ENCODE data around the gene CHD1L.
"Not testable (repeated sequence)": the region's sequence is repeated elsewhere in the genome, so short reads cannot be mapped to it uniquely, and the experiment has no call there.

The CHD1L gene

DNA sequence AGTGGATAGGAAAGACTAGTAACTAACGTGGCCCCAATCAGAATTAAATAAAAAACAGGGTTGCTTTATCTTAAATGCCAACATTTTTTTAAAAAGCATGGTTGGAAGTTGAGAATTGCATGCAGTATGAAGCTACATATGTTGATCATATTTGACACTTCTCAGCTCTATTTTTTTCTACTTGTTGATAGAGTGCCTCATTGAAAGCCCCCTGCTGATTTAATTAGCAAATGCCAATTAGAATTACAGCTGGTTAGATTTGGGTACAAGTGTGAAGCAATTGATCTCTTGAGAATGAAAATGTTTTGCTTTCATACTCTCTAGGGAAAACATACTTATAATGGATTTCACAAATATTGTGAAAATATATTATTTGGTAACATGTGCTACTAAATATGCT lies 40.5 kb downstream of the CHD1L start:
- no peak for FAIRE-seq
- DNase-seq (ENCODE audit: insufficient read length), result no peak
- TF ChIP-seq POLR2AphosphoS5 (IDR thresholded peaks at IDR 0.05; ENCODE audit: low read depth, low read length), result no peak
- TF ChIP-seq TAF1 (IDR thresholded peaks at IDR 0.05; ENCODE audit: borderline replicate concordance, low read depth, low read length), result no peak
- TF ChIP-seq POLR2A (IDR thresholded peaks at IDR 0.05; ENCODE audit: low read depth, low read length), result no peak

DNA sequence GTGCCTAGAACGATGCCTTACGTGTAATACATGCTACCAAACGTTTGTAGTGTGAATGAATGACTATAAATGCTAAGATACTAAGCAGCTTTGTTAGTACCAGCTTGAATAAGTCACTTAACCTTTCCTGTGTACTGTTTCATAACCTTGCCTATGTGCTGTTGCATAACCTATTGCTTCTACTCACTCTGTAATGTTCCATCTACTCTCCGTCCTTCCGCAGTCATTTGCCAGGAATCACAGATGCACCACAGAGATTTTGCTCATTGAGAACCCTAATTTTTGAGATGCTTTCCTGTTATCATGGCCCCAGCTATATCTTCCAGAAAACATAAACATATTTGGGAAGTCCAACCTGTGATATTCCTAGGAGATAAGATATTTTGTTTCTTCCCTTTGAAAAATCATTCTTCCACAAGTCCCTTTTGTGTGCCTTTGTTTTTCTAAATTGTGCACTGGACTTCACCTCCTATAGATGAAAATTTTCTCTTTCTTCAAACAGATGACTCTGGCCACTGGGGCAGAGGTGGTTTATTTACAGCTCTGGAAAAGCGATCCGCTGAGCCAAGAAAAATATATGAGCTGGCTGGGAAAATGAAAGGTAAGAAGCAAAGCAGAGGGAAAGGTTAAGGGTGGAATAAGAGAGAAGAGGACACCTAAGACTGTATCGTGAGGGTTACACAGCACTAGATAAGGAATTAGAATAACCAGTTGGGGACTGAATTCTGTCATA lies 44.8 kb downstream of the CHD1L start:
- no peak for TF ChIP-seq POLR2A (IDR thresholded peaks at IDR 0.05; ENCODE audit: low read depth, low read length)
- no peak for TF ChIP-seq TAF1 (IDR thresholded peaks at IDR 0.05; ENCODE audit: borderline replicate concordance, low read depth, low read length)
- no peak for TF ChIP-seq POLR2AphosphoS5 (IDR thresholded peaks at IDR 0.05; ENCODE audit: low read depth, low read length)
- DNase-seq (ENCODE audit: insufficient read length) (no peak), FAIRE-seq (no peak)

DNA sequence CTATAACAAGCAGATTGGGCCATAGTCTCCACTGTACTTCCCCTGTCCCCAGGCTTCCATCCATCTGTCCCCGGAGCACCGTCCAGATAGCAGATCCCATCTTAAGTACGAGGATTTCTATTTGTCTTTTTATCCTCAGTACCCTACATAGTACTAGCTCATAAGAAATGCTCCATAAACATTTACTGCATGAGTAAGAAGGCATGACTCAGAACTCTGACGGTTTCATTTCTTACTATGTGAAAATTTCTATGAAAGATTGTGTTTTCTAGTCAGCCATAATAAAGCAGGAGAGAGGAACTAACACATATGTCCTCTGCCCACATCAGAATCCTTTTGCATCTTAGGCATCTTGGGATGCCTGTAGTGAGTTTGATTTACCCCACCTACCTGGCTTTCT lies 49.5 kb downstream of the CHD1L start:
- FAIRE-seq, result no peak

DNA sequence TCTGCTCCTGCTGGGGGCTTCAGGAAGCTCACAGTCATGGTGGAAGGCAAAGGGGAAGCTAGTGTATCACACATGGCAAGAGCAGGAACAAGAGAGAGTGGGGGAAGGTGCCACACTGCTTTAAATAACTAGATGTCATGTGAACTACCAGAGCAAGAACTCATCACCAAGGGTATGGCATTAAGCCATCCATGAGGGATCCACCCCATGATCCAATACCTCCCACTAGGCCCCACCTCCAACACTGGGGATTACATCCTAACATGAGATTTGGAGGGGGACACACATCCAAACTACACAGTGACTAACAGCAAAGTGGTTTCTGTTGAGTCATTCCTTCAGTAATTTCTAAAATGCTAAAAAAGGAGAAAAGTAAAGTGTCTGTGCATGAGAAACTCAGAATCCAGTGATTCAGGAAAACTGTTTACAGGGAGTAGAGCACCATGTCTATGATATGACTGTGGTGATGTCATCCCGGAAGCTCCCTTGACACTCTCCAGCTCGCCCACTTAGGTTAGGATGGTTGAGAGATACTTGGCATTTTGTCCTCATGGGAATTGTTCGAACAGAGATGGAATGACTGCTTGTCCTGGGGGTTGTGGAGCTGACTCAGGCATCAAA lies 50.3 kb downstream of the CHD1L start:
- no peak for TF ChIP-seq TAF1 (IDR thresholded peaks at IDR 0.05; ENCODE audit: borderline replicate concordance, low read depth, low read length)
- no peak for FAIRE-seq
- DNase-seq (ENCODE audit: insufficient read length), result no peak

More for the DNA sequence above, 49.5 kb downstream of the CHD1L start:
- no peak for TF ChIP-seq POLR2A (IDR thresholded peaks at IDR 0.05; ENCODE audit: low read depth, low read length)
- no peak for TF ChIP-seq POLR2AphosphoS5 (IDR thresholded peaks at IDR 0.05; ENCODE audit: low read depth, low read length)
- TF ChIP-seq TAF1 (IDR thresholded peaks at IDR 0.05; ENCODE audit: borderline replicate concordance, low read depth, low read length), result no peak
- DNase-seq (ENCODE audit: insufficient read length), result no peak

DNA sequence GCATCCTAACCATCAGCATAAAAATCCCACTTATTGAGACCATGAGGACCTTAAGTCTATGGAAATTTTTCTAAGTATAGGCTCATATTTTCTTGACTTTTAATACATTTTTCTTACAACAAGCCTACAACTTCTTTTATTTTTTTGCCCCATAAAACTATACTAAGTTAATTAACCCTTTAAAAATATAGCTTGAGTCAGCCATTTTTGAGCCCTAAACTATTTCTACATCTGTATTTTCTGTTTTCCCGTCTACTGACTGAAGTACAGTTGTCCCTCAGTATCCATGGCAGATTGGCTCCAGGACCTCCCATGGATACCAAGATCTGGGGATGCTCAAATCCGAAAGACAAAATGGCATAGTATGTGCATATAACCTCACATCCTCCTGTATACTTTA lies 55.0 kb downstream of the CHD1L start:
- FAIRE-seq, result no peak
- DNase-seq (ENCODE audit: insufficient read length), result no peak
- TF ChIP-seq POLR2AphosphoS5 (IDR thresholded peaks at IDR 0.05; ENCODE audit: low read depth, low read length), result no peak
- no peak for TF ChIP-seq TAF1 (IDR thresholded peaks at IDR 0.05; ENCODE audit: borderline replicate concordance, low read depth, low read length)
- TF ChIP-seq POLR2A (IDR thresholded peaks at IDR 0.05; ENCODE audit: low read depth, low read length), result no peak

DNA sequence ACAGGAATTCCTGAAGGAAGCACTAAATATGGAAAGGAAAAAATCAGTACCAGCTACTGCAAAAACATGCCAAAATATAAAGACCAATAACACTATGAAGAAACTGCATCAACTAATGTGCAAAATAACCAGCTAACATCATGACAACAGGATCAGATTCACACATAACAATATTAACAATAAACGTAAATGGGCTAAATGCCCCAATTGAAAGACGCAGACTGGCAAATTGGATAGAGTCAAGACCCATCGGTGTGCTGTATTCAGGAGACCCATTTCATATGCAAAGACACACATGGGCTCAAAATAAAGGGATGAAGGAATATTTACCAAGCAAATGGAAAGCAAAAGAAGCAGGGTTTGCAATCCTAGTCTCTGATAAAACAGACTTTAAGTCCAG lies 63.3 kb downstream of the CHD1L start:
- FAIRE-seq; DNase-seq (ENCODE audit: insufficient read length): not testable (repeated sequence)

DNA sequence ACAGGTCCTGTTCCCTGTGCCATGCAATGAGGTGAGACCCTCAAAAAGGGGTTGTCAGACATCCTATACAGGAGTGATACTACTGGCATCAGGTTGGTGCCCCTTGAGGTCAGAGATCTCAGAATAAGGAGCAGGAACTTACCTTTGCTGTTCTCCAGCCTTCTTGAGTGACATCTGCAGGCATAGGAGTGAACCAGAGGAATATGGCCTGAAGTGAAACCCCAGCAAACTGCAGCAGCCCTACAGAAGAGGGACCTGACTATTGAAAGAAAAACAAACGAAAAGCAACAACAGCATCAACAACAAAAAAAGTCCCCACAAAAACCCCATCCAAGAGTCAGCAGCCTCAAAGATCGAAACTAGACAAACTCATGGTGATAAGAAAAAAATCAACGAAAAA lies 74.5 kb downstream of the CHD1L start:
- FAIRE-seq (no peak), DNase-seq (ENCODE audit: insufficient read length) (no peak)
- TF ChIP-seq POLR2AphosphoS5 (IDR thresholded peaks at IDR 0.05; ENCODE audit: low read depth, low read length) (no peak), POLR2A (IDR thresholded peaks at IDR 0.05; ENCODE audit: low read depth, low read length) (no peak), TAF1 (IDR thresholded peaks at IDR 0.05; ENCODE audit: borderline replicate concordance, low read depth, low read length) (no peak)

DNA sequence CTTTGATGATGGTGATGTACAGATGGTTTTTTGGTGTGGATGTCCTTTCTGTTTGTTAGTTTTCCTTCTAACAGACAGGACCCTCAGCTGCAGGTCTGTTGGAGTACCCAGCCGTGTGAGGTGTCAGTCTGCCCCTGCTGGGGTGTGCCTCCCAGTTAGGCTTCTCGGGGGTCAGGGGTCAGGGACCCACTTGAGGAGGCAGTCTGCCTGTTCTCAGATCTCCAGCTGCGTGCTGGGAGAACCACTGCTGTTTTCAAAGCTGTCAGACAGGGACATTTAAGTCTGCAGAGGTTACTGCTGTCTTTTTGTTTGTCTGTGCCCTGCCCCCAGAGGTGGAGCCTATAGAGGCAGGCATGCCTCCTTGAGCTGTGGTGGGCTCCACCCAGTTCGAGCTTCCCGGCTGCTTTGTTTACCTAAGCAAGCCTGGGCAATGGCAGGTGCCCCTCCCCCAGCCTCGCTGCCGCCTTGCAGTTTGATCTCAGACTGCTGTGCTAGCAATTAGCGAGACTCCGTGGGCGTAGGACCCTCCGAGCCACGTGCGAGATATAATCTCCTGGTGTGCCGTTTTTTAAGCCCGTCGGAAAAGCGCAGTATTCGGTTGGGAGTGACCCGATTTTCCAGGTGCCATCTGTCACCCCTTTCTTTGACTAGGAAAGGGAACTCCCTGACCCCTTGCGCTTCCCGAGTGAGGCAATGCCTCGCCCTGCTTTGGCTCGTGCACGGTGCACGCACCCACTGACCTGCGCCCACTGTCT lies 84.6 kb downstream of the CHD1L start:
- FAIRE-seq; DNase-seq (ENCODE audit: insufficient read length): not testable (repeated sequence)

DNA sequence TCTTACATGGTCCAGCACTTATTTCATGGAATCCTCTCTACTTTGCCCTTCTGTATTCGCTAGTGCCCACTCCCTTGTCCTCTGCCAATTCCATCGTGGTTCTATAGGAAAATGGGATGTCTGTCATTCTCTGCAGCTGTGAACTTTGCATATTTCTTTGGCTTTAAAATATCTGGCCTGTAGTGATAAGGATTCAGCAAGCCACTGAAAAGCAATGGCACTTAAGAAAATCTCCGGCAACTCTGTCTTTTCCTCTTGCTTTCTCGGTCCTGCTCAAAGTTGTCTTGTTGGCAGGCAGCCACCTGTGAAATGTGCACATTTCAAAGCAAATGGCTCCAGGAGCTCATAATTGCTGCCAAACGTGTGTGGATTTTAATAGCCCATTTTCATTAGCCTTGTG lies 91.8 kb downstream of the CHD1L start:
- no peak for FAIRE-seq
- TF ChIP-seq TAF1 (IDR thresholded peaks at IDR 0.05; ENCODE audit: borderline replicate concordance, low read depth, low read length), result no peak
- TF ChIP-seq POLR2AphosphoS5 (IDR thresholded peaks at IDR 0.05; ENCODE audit: low read depth, low read length), result no peak
- no peak for TF ChIP-seq POLR2A (IDR thresholded peaks at IDR 0.05; ENCODE audit: low read depth, low read length)
- DNase-seq (ENCODE audit: insufficient read length), result no peak

DNA sequence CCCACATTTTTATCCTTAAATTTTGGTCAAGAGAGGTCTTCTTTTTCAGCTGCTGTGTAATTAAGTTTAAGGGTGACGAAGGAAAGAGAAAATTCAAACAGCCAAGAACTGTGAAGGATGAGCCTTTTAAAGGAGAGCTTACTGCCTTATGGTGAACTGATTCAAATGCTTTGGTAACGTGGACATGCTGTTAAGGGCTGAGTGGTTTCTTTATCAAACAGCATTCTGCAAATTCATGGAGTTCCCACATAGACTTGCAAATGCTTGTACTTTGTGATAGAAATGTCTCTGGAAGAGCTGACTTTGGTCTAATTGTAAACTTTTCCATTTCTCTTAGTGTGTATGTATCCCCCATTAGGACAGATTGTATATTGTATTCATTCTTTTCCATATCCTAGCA lies 93.8 kb downstream of the CHD1L start:
- TF ChIP-seq POLR2A (IDR thresholded peaks at IDR 0.05; ENCODE audit: low read depth, low read length), result no peak
- TF ChIP-seq POLR2AphosphoS5 (IDR thresholded peaks at IDR 0.05; ENCODE audit: low read depth, low read length), result no peak
- TF ChIP-seq TAF1 (IDR thresholded peaks at IDR 0.05; ENCODE audit: borderline replicate concordance, low read depth, low read length), result no peak
- FAIRE-seq, result no peak
- no peak for DNase-seq (ENCODE audit: insufficient read length)

DNA sequence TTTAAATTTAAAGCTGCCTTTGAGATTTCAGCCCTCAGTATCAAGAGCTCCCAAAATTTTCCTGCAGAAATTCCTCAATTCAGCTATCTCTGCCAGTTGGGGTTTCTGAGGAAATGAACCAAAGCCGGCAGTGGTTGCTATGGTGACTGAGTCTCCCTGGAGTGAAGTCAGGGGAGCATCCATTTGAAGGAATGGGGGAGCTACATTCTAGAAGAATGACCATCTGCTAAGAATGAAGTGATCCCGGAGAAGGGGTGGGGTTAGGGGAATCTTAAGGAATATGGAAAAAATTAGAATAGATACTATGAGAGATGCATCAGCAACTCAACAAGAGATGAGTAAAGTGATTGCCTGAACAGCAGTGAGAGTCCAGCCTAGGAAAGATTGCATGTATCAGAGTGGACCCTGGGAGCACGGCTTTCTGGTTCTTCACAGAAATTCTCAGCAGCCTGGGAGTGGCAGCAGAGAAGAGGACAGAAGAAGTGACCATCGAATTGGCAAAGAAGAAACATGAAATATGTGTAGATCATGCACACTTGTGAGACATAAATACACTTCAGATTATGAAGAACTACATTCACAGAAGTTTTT lies 94.7 kb downstream of the CHD1L start:
- FAIRE-seq (no peak), DNase-seq (ENCODE audit: insufficient read length) (no peak)
- TF ChIP-seq POLR2A (IDR thresholded peaks at IDR 0.05; ENCODE audit: low read depth, low read length) (no peak), TAF1 (IDR thresholded peaks at IDR 0.05; ENCODE audit: borderline replicate concordance, low read depth, low read length) (no peak)

DNA sequence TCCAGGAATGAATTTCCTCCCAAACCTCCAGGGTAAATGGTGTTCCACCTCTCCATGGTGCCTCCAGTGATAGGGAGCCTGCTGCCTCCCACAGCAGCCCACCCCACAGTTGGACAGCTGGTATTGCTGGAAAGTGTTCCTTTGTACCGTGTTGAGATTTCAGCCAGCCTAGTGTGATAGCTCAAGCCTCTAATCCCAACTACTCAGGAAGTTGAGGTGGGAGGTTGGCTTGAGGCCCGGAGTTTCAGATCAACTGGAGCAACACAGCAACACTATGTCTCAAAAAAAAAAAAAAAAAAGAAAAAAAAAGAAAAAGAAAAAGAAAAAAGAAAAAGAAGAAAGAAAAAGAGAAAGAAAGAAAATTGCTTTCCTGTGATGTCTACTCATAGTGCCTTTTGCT lies 96.1 kb downstream of the CHD1L start:
- FAIRE-seq (no peak), DNase-seq (ENCODE audit: insufficient read length) (no peak)
- TF ChIP-seq POLR2A (IDR thresholded peaks at IDR 0.05; ENCODE audit: low read depth, low read length) (no peak), POLR2AphosphoS5 (IDR thresholded peaks at IDR 0.05; ENCODE audit: low read depth, low read length) (no peak), TAF1 (IDR thresholded peaks at IDR 0.05; ENCODE audit: borderline replicate concordance, low read depth, low read length) (no peak)
